IPS-NIHi7 (cell line): Measurements from ENCODE around the gene AHCYL1.
"Not testable (repeated sequence)": the region's sequence is repeated elsewhere in the genome, so short reads cannot be mapped to it uniquely, and the experiment has no call there.

Experiments used
- DNase-seq: peaks from one replicate; pipeline ENCODE4 v3.0.0; 2012; ENCODE audit warnings: mixed read lengths; ENCODE audit errors: extremely low spot score

AHCYL1 gene

GRCh38 chr1:109984456-109985246 is at the start of gene AHCYL1:
Gene AHCYL1 (plus strand): TSS chr1:109984765. CDS start chr1:109985053, 288 bp downstream.
- DNase-seq = peak; percentile 99

GRCh38 chr1:109935451-109935900 is 49.1 kb upstream of the AHCYL1 start:
- DNase-seq = no peak

- no peak for DNase-seq
Measured at GRCh38 chr1:109937738-109938137, 46.8 kb upstream of the AHCYL1 start.

GRCh38 chr1:109938556-109938955 is 46.0 kb upstream of the AHCYL1 start:
- DNase-seq = no peak

- no peak for DNase-seq
Measured at GRCh38 chr1:109942434-109942833, 42.1 kb upstream of the AHCYL1 start.

- no peak for DNase-seq
Measured at GRCh38 chr1:109944541-109944940, 40.0 kb upstream of the AHCYL1 start.

- DNase-seq = no peak
Measured at GRCh38 chr1:109946511-109946910, 38.1 kb upstream of the AHCYL1 start.

- no peak for DNase-seq
Measured at GRCh38 chr1:109947582-109948284, 36.8 kb upstream of the AHCYL1 start.

- DNase-seq = no peak
Measured at GRCh38 chr1:109948285-109948630, 36.3 kb upstream of the AHCYL1 start.

GRCh38 chr1:109950038-109950437 is 34.5 kb upstream of the AHCYL1 start:
- DNase-seq = no peak

GRCh38 chr1:109950509-109950908 is 34.1 kb upstream of the AHCYL1 start:
- DNase-seq = no peak

GRCh38 chr1:109951501-109951900 is 33.1 kb upstream of the AHCYL1 start:
- not testable (repeated sequence) for DNase-seq

GRCh38 chr1:109954041-109954512 is 30.5 kb upstream of the AHCYL1 start:
- no peak for DNase-seq

GRCh38 chr1:109959632-109959973 is 25.0 kb upstream of the AHCYL1 start:
- DNase-seq = no peak

GRCh38 chr1:109959974-109960744 is 24.4 kb upstream of the AHCYL1 start:
- DNase-seq = peak; percentile 77

- DNase-seq = no peak
Measured at GRCh38 chr1:109960745-109961094, 23.8 kb upstream of the AHCYL1 start.

GRCh38 chr1:109963864-109964263 is 20.7 kb upstream of the AHCYL1 start:
- DNase-seq = no peak

- DNase-seq = no peak
Measured at GRCh38 chr1:109969146-109969829, 15.3 kb upstream of the AHCYL1 start.

- no peak for DNase-seq
Measured at GRCh38 chr1:109969907-109970306, 14.7 kb upstream of the AHCYL1 start.

GRCh38 chr1:109971559-109971958 is 13.0 kb upstream of the AHCYL1 start:
- DNase-seq = no peak

- DNase-seq = no peak
Measured at GRCh38 chr1:109974191-109974590, 10.4 kb upstream of the AHCYL1 start.

- DNase-seq = no peak
Measured at GRCh38 chr1:109975718-109976117, 8.8 kb upstream of the AHCYL1 start.
